Vagina (tissue), 2 donors: ENCODE data around the gene UNKL.

Experiments used
- POLR2A ChIP-seq, 2 donors: fragments of 450-650 bp; IDR thresholded peaks; one replicate each; pipeline ENCODE4 v1.6.1; 2017; ENCODE audit warnings: antibody characterized with exemption in 2 of 2, mild to moderate bottlenecking in 2 of 2, moderate library complexity in 2 of 2
- POLR2AphosphoS5 ChIP-seq, 2 donors: sonication (generic); formaldehyde crosslinking; IDR thresholded peaks; one replicate each; pipeline ENCODE4 v1.9.0; 2017; ENCODE audit warnings: antibody characterized with exemption in 2 of 2, mild to moderate bottlenecking in 2 of 2, low read depth in 1 of 2; ENCODE audit not compliant: insufficient read depth in 1 of 2
- TF ChIP-seq, protein P1 (sequence below), 3 experiments: fragments of 450-650 bp in 2 of 3; fragments of 200-600 bp in 1 of 3; sonication (generic) in 1 of 3; IDR thresholded peaks; one replicate each; pipeline ENCODE4 v1.5.1; 2017 to 2019; ENCODE audit warnings: antibody characterized with exemption in 3 of 3, mild to moderate bottlenecking in 2 of 3, moderate library complexity in 2 of 3

DNA sequence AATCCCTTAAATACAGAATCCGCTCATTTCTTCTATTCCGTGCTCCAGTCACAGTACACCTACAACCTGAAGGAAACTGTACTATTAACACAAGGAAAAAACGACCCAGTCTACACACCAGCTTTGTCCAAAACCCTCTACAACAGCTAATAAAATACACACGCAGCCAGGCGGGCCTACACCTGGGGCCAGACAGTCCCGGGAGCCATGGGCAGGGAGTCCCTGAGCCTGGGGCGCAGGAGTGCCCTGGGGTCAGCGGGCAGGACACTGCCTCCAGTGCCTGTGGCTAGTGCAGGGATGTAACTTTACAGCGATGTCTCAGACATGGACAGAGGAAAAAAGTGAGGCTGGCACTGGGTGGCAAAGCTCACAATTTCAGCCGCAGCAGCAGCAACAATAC, 34.3 kb downstream of the UNKL start:
- TF ChIP-seq, protein P1, sequence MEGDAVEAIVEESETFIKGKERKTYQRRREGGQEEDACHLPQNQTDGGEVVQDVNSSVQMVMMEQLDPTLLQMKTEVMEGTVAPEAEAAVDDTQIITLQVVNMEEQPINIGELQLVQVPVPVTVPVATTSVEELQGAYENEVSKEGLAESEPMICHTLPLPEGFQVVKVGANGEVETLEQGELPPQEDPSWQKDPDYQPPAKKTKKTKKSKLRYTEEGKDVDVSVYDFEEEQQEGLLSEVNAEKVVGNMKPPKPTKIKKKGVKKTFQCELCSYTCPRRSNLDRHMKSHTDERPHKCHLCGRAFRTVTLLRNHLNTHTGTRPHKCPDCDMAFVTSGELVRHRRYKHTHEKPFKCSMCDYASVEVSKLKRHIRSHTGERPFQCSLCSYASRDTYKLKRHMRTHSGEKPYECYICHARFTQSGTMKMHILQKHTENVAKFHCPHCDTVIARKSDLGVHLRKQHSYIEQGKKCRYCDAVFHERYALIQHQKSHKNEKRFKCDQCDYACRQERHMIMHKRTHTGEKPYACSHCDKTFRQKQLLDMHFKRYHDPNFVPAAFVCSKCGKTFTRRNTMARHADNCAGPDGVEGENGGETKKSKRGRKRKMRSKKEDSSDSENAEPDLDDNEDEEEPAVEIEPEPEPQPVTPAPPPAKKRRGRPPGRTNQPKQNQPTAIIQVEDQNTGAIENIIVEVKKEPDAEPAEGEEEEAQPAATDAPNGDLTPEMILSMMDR (IDR thresholded peaks at IDR 0.05) = no peak
- no peak for TF ChIP-seq POLR2AphosphoS5 (IDR thresholded peaks at IDR 0.05; ENCODE audit: insufficient read depth in 1 of 2, low read depth in 1 of 2)
- TF ChIP-seq POLR2A (IDR thresholded peaks at IDR 0.05) = no peak
